GM19351 (cell line): ENCODE measurements around the gene KRT75.
"Not testable (repeated sequence)": the region's sequence is repeated elsewhere in the genome, so short reads cannot be mapped to it uniquely, and the experiment has no call there.

Experiments used
- ATAC-seq: cut with Tn5 transposase; IDR thresholded peaks from one replicate; pipeline ENCODE4 v1.9.1; 2021; ENCODE audit warnings: mild to moderate bottlenecking, moderate library complexity; ENCODE audit not compliant: unreplicated experiment

The KRT75 gene

GRCh38 chr12:52418576-52419110, 15.5 kb downstream of the KRT75 start:
- ATAC-seq = no peak

DNA sequence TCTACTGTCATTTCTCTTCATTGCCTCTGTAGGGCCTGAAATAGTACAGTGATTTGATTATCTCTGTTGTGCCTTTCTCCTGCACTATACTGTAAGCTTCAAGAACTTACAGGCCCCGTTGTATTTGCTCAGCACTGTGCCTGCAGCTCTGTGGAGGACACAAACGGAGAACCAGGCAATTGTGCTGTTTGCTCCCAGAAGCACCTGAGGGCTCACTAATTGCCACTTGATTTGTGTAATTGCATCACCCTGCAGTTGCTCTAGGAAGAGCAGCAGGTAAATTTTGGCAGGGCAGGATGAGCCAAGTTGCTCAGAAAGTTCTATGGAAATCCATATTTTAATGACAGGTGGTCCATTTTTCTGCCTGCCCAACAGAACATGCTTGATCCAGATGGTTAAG, 16.4 kb downstream of the KRT75 start:
- no peak for ATAC-seq

- ATAC-seq = no peak
Observed at GRCh38 chr12:52416795-52417194, 17.4 kb downstream of the KRT75 start.

DNA sequence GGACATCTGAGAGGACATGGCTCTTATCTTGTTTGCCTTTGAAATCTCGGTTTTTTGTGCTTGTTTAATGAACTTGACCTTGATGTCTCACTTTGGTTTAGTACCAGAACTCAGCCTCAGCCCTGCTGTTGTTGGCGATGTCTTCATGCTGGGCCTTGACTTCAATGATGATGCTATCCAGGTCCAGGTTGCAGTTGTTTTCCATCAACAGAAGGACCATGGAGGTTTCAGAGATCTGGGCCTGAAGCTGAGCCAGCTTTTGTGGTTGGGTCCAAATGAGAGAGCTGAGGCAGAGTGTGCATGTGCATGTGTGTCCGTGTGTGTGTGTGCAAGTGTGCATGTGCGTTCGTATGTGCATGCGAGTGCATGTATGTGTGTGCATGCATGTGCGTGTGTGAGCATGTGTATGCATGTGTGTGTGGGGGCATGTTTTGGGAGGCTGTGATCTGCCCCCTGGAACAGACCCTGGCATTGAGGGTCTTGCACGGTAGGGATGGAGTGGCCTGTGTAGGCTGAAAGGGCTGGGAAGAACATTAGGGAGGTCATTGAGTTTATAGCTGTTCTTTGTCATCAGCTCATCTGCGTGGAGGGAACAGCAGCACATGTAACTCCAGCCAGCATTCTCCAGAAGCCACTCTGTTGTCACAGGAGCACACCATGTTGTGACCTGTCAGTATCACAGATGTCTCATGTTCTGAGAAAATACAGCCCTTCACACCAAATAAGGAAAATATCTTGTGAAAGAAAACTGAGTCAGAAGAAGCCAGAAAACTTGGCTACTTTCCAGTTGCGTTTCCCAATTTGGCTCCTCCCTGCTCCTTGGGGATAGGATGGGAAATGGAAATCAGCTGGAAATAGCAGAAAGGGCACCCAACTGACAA, 18.1 kb downstream of the KRT75 start:
- no peak for ATAC-seq

DNA sequence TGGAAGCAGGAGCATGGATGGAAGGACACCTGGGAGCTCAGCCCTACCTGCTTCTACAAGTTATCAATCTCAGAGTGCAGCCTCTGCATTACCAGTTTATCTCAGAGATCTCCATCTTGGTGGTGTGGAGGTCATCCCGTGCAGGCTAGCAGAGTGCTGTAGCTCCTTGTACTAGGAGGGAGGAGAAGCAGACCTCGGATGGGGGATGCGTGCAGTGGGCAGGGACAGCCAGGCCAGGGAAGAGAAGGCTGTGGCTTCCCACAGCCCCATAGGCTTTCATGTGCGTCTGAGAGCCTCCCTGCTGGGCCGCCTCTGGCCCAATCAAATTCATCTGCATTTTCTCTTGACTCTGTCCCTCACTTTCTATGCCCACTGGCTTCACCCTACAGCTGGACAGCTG, 19.2 kb downstream of the KRT75 start:
- ATAC-seq = no peak

- no peak for ATAC-seq
Observed at GRCh38 chr12:52413782-52414345, 20.3 kb downstream of the KRT75 start.

DNA sequence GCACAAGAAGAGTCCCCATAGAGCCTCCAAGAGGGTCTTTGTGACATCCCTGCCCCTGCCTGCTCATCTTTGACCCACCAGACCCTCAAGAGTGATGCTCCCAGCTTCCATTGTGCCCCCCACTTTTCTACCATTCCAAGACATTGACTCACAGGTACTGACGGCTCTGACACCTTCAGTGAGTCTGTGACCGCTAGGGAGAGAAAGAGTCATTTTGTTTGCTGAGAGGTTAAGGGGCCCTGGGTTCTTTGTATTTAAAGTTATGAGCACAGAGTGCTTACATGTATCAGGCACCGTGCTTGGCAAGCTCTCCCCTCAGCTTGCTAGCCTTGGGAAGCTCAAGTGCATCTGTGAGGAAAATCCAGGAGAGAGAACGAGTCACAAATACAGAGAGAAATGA, 21.0 kb downstream of the KRT75 start:
- ATAC-seq = no peak

DNA sequence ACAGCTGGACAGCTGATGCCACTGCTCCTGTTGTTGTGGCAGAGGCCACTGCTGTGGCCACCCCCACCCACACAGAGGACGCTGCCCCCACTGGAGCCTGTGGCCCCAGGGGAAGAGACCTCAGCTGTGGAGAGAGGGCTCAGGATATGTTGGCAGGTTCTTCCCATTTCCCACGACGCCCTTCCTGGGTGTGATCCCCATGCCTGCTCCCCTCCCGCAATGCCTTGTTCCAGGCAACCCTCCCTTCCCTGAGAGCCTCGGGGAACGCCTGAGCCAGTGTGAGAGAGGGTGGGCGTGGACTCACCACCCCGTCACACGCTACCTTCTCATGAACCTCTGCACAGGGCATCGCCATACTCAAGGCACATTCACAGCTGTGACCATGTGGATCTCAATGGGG, 22.4 kb downstream of the KRT75 start:
- no peak for ATAC-seq

DNA sequence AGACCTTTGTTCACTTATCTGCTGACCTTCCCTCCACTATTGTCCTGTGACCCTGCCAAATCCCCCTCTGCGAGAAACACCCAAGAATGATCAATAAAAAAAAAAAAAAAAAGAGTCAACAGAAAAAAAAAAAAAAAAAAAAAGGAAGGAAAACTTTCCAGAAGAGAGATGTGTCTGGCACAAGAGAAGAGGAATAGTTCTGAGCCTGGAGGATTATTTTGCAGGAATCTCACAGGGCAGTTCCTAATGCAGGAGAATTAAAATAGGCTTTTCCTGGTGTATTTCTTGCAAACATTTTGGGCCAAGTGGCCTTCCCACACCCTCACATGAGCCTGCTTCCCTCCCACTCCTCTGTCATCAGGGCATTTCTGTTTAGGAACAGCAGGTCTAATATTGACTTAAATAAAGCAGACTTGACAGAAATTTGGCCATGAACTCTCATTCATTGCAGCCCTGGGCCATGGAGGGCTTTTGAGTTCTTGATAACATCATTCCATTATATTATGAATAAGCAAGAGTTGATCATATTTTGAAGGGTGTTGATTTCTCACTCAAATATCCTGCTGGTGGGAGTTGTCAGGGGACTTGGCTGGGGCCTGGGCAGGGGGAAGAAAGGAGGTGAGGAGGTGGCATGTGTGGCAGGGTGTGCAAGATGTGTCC, 23.5 kb downstream of the KRT75 start:
- ATAC-seq = not testable (repeated sequence)

GRCh38 chr12:52407918-52408317, 26.3 kb downstream of the KRT75 start:
- no peak for ATAC-seq

DNA sequence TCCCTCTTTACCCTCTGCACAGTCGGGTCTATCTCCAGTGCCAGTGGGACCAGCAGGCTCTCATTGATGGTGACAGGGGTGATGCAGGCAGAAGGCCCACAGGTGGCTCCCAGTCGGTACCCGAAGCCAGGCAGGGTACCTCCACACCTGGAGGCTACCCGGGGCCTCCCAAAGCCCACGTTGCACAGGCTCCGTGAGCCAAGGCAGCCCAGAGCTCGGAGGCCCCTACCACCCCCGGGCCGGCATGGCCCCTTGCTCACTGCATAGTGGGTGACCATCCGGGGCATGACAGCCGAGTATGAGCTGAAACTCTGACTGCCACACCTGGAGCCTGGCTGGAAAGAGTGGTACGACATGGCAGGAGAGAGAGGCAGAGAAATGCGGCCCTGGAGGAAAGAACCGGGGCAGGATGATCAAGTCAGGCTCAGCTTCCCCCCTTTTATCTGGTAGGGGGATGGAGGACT, 28.2 kb downstream of the KRT75 start, which contains the start of gene KRT82:
Gene KRT82 (minus strand): TSS at position 414 of the 464 bp plus-strand sequence. CDS start 58 bp downstream, at position 356.
- no peak for ATAC-seq

DNA sequence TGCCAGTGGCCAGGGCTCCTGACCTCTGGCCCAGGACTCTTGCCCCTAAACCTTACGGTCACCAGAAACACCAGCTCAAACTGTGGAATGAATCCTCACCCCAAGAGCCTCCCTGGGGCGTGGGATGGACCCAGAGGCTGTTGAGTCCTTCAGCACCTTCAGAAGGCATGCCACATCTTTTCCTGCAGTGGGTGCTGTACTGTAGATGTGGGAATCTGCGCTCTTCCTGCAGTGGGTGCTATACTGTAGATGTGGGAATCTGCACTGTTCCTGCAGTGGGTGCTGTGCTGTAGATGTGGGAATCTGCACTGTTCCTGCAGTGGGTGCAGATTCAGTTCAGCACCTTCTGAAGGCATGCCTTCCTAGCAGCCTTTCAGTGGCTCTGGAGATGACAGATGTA, 29.2 kb downstream of the KRT75 start:
- ATAC-seq = no peak

GRCh38 chr12:52403561-52403960, 30.6 kb downstream of the KRT75 start:
- no peak for ATAC-seq

GRCh38 chr12:52402873-52403540, 31.2 kb downstream of the KRT75 start:
- no peak for ATAC-seq

DNA sequence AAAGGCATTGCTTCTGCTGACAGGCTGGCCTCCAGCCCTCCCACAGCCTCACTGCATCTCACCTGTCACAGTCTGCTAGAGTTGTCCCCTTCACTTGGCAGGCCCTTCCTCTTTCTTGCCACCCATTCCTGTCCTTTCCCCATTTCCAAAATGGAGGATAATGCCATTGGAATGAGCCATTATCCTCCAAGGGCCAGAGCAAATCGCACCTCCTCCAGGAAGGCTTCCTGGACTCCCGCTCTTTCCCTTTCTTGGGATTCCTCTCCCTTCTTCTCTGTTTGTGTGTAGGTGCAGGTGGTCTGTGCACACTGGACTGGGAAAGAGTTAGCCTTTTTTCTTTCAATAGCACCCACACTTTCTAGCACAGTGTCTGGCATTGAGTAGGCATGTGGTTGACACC, 31.8 kb downstream of the KRT75 start:
- ATAC-seq = no peak

DNA sequence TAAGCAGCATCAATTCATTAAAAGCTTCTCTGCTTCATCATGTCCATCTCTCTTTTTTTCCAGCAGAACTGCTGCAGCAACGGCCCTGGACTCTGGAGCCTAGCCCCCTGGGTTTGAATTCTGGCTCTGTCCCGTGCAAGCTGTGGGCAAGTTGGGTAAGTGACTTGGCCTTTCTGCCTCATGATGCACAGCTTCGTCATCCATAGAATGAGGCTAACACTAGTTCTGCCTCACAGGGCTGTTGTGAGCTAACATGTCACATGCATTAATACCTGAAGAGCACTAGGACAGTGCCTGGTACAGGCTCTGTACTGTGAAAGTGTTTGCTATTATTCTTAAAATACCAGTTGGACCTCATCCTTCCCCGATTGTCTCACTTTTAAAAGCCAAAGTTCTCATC, 32.2 kb downstream of the KRT75 start:
- ATAC-seq = no peak

DNA sequence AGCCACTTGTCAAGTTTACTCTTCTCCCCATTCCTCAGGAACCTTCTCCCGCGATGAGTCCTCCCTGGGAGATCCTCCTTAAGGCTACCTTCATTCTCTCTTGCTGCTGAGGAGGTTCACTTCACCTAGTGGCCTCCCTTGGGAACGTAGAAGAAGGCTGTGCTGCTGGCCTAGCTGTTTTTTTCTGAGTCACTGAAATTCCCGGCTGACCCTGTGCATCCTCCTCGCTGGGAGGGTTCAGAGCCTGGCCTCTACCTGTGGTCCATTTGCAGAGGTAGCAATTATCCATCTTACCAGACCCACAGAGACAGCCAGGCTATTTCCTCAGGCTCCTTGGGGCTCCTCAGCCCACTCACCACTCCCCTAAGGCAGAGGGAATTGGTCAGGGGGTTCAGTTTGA, 32.6 kb downstream of the KRT75 start:
- no peak for ATAC-seq

DNA sequence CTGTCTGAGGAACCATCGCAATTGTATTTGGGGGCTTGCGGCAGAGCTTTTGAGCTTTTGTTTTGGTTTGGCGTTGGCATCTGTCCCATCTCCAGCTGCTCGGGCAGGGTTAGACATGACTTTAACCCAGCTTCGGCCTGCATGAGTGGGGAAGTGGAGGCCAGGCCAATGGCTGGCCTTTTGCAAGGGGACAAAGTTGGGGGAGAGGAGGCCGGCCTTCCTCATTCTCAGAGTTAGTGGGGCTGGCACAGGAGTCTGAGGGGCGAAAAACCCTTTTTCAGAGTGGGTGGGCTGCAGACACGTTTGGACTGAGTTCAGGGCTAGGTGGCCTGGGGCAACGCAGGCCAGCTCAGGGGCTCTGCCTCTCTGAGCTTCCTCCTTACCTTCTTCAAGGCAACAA, 33.3 kb downstream of the KRT75 start:
- ATAC-seq = no peak

GRCh38 chr12:52399756-52400155, 34.4 kb downstream of the KRT75 start:
- ATAC-seq = no peak

DNA sequence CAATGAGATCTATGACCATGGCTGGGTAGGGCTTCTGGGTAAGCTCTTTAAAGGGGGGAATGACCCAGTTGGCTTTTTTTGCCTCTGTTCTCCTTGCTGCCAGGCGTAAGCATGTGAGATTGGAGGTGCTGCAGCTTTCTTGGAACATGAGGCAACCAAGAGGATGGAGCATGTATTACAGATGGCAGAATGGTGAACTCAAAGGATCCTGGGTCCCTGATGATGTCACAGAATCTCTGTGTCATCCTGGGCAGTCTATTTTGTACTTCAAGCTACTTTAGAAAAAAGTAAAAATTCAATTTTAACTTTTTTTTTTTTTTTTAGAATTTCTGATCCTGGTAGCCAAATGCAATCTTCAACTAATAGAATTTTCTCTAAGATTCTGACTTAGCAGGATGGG, 36.0 kb downstream of the KRT75 start:
- no peak for ATAC-seq

DNA sequence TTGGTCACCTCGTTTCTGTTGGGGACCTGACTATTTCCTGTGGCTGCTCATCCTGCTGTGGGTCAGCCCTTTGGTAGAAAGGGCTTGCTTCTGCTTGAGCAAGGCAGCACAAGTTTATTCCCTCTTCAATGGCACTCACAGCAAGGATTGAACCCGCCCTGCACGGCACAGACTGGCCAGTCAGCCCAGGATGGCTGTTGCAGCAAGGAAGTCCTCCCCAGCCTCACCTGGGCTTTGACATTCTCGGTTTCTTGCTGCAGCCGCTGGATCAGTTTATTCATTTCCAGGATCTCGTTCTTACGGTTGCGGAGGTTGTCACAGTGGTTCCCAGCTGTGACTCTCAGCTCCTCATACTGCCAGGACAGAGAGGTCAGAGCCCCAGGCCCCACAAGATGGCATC, 37.5 kb downstream of the KRT75 start:
- no peak for ATAC-seq
